Measurements from ENCODE around the gene TSPAN9.

TSPAN9 gene, protein sequence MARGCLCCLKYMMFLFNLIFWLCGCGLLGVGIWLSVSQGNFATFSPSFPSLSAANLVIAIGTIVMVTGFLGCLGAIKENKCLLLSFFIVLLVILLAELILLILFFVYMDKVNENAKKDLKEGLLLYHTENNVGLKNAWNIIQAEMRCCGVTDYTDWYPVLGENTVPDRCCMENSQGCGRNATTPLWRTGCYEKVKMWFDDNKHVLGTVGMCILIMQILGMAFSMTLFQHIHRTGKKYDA

DNA sequence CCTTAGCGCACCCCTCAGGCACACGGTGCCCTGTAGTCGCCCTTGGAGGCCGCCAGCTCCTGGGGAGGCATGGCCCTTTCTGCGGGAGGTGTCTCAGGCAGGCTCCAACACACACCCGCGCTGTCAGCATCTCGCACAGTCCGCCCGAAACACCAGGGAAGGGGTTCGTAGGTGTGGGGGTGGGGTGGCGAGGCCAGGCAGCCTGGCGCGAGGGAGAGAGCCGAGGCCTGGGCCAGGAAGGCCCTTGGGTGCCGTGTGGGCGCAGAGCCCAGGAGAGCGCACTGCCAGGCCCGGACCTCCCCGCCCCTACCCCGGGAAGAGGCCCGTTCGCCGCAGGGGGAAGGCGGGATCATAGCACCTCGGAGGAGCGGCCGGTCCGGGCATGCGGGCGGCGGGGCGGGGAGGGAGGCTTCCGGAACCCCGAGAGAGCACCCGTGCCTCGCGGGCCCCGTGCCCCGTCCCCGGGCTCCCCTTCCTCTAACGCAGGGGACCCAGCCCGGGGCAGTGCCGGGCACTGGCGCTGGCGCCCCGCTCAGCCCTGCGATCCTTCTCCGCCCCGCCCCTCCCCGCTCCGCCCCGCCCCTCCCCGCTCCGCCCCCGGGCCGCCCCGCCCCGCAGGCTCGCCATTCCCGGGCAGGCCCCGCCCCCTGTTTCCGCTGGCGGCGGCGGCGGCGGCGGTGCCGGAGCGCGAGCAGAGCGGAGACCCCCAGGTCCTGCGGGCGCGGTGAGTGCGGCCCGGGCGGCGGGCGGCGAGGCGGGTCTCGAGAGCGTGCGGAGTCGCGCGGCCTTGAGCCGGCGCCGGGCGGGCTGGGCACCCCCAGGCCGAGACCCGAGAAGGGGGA is at the start of gene TSPAN9:
Gene TSPAN9 (plus strand): TSS at position 650 of the 842 bp plus-strand sequence. CDS start 123,815 bp downstream, outside the sequence.
- Histone ChIP-seq H3K36me3 (replicated peaks) (no peaks in the 10 kb centered on the region), H3K27me3 (replicated peaks) (no peaks in the 10 kb centered on the region), H3K4me3 (ENCODE audit: low read depth, low read length) (peak within 1 kb of the TSS; percentile 81), H3K27ac (peak within 1 kb of the TSS; percentile 56)
- TF ChIP-seq, protein P1, sequence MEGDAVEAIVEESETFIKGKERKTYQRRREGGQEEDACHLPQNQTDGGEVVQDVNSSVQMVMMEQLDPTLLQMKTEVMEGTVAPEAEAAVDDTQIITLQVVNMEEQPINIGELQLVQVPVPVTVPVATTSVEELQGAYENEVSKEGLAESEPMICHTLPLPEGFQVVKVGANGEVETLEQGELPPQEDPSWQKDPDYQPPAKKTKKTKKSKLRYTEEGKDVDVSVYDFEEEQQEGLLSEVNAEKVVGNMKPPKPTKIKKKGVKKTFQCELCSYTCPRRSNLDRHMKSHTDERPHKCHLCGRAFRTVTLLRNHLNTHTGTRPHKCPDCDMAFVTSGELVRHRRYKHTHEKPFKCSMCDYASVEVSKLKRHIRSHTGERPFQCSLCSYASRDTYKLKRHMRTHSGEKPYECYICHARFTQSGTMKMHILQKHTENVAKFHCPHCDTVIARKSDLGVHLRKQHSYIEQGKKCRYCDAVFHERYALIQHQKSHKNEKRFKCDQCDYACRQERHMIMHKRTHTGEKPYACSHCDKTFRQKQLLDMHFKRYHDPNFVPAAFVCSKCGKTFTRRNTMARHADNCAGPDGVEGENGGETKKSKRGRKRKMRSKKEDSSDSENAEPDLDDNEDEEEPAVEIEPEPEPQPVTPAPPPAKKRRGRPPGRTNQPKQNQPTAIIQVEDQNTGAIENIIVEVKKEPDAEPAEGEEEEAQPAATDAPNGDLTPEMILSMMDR (IDR thresholded peaks at IDR 0.05; ENCODE audit: low read depth, low read length, missing control alignments), result no peak
- in situ Hi-C loops (cut with HindIII; ENCODE audit: low pct_ligation_motif_present, low sequenced_read_pairs), result no loop called here
- no peak for DNase-seq

DNA sequence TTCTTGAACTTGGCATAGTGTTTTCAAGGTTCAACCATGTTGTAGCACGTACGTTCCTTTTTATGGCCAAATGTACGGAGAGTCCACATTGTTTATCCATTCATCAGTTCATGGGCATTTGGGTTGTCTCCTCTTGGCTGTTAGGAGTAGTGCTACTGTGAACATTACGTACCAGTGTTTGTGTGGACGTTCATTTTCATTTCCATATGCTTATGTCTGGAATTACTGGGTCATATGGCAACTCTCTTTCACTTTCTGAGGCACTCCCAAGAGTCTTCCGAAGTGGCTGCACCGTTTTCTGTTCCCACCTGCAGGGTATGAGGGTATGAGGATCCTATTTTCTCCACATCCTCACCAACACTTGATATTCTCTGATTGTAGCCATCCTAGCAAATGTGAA is 49.1 kb upstream of the TSPAN9 start:
- DNase-seq, result no peak
- no peaks in the 10 kb centered on the region for H3K27me3 ChIP-seq (replicated peaks)
- H3K4me3 ChIP-seq (ENCODE audit: low read depth, low read length), result no peak overlapping the region
- in situ Hi-C loops (cut with HindIII; ENCODE audit: low pct_ligation_motif_present, low sequenced_read_pairs), result no loop called here
- no peak overlapping the region for H3K27ac ChIP-seq
- TF ChIP-seq, protein P1 (IDR thresholded peaks at IDR 0.05; ENCODE audit: low read depth, low read length, missing control alignments), result no peak
- no peaks in the 10 kb centered on the region for H3K36me3 ChIP-seq (replicated peaks)

DNA sequence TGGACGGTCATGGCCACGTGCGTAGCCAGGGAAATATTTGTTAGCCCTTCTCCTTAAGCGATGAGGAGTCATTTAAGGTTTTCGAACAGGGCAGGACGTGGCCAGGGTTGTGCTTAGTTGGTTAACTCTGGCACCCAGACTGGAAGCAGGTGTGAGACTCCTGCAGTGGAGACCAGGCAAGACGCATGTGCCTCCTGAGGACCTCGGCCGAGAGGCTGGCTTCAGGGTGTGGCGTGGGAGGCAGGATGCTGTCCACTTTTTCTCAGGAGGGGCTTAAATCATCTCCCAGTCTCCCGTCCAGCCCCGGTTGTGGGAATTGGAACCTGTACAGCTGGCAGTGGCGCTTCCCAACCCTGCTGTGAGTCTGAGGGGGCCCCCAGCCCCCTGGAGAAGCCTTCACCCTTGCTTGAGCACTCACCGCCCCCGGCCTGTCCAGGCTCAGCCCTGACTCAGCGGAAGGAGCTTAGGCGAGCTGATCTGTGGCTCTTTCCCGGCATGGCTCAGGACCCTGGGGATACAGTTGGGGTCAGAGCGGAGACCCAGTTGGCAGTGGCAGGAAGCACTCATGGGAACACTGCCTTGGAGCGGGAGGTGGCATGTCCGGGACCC is 46.3 kb upstream of the TSPAN9 start:
- no peaks in the 10 kb centered on the region for H3K27me3 ChIP-seq (replicated peaks)

DNA sequence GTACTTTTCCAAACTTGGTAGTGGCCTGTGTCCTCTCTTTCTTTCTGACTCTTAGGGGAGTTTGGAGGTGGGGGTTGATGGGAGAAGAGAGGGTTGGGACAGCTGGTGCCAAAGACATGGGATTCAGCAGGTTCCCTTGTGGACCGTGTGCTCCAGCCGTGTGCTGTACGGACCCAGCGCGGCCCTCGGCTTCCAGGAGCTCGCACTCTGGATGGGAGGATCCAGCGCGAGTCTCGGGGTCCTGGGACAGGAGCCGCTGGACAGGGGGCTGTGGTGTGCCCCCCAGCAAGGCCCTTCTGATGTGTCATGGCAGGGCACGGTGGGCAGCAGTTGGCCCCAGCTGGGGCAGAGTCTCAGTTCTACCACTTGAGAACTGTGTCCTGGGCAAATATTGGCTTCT is 45.0 kb upstream of the TSPAN9 start:
- no peak overlapping the region for H3K27ac ChIP-seq
- H3K36me3 ChIP-seq (replicated peaks), result no peaks in the 10 kb centered on the region
- TF ChIP-seq, protein P1 (IDR thresholded peaks at IDR 0.05; ENCODE audit: low read depth, low read length, missing control alignments), result no peak
- in situ Hi-C loops (cut with HindIII; ENCODE audit: low pct_ligation_motif_present, low sequenced_read_pairs), result no loop called here
- no peak for DNase-seq
- H3K27me3 ChIP-seq (replicated peaks), result no peaks in the 10 kb centered on the region
- no peak overlapping the region for H3K4me3 ChIP-seq (ENCODE audit: low read depth, low read length)

More for the DNA sequence above, 46.3 kb upstream of the TSPAN9 start:
- TF ChIP-seq, protein P1 (IDR thresholded peaks at IDR 0.05; ENCODE audit: low read depth, low read length, missing control alignments), result no peak
- in situ Hi-C loops (cut with HindIII; ENCODE audit: low pct_ligation_motif_present, low sequenced_read_pairs), result no loop called here
- Histone ChIP-seq H3K27ac (no peak overlapping the region), H3K4me3 (ENCODE audit: low read depth, low read length) (no peak overlapping the region), H3K36me3 (replicated peaks) (no peaks in the 10 kb centered on the region)
- no peak for DNase-seq

DNA sequence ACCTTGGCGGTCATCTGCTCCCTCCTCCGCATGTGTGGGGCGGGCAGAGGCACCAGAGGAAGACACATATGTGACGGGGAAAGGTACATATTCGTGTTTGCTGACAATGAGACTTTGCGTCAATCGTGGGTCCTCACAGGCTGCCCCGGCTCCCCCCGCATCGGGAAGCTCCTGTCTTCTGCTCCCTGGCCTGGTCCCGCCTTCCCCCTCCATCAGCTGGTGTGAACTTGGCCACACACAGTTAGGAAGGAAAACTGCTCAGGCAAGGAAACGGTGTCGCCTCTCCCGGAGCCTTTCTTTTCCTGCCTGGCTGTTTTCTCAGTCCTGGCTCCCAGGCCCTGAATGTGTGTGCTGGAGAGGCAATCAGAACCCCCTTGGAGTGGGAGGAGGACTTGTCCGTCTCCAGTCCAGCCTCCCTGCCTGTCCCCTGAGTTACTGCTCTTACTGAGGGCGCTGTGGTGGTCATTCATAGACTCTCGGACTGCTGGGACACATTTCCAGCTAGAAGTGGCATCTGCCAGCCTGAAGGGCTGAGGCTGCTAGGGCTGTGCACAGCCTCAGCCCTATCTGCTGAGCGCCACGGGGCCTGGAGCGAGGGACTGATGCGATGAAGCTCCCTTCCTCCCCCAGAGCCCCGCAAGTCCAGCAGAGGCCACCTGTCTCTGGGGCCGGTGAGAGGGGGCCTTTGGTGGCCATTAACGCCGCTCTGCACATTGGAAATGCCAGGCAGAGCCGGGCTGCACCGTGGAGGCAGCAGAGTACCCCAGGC is 44.2 kb upstream of the TSPAN9 start:
- no peaks in the 10 kb centered on the region for H3K27me3 ChIP-seq (replicated peaks)
- no peak overlapping the region for H3K4me3 ChIP-seq (ENCODE audit: low read depth, low read length)
- DNase-seq, result no peak
- H3K27ac ChIP-seq, result no peak overlapping the region
- TF ChIP-seq, protein P1 (IDR thresholded peaks at IDR 0.05; ENCODE audit: low read depth, low read length, missing control alignments), result no peak
- peaks cover 3% of the 10 kb centered on the region for H3K36me3 ChIP-seq (replicated peaks)
- in situ Hi-C loops (cut with HindIII; ENCODE audit: low pct_ligation_motif_present, low sequenced_read_pairs), result no loop called here

Measured in brain microvascular endothelial cell (primary cell).